Activated CD8-positive, alpha-beta memory T cell treated with anti-CD3 and anti-CD28 coated beads for 24 hours (primary cell): Measurements from ENCODE around the gene CYB5A.

Experiments used
- DNase-seq: peaks from one replicate; pipeline ENCODE4 v3.0.0-alpha.2; 2020

The CYB5A gene

DNA sequence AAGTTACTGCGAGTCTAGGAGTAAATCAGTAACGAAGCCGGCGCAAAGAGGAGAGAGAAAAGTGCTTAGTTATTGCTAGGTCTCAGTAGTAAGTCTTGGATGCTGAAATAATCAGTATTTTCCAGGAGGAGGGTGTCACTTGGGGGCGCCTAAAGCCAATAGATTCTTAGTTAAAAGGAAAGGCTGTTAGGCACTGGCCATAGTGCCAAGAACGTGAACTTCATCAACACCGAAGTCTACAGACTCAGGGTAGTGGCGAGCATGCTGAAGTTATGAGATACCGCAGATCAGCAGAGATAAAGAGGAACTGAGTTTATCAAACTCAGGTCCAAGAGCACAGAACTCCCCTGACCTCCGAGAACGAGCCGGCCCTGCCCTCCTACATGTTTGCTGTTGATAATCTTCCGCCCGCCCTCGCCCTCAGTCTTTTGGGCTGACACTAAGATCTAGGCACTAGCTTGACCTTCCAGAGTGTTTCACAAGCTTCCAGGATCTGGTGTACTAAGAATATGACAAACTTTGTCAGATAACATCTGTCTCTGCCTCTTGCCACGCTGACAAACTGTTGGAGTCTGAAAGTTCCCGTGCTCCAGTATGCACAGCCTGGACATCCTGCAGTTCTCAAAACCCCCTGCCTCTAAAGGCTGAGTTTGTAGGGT lies 49.2 kb downstream of the CYB5A start:
- no peak for DNase-seq

DNA sequence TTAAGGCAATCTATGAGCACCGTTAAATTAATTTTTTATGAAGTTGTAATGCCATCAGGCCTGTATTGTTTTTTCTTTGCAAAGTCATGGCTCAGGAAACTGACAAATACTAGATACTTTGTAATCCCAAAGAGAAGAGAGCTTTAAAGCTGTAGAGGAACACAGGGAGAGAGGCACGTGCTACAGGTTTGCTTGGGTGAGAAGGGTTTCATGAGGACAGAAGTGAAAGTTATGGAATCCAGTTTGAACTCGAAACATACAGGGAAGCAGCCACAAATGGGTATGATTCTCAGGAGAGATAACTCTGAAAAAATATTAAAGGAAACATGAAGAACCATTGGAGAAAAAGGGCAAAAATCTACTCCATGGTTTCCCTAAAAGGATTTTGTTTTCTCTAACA lies 49.8 kb downstream of the CYB5A start:
- no peak for DNase-seq

DNA sequence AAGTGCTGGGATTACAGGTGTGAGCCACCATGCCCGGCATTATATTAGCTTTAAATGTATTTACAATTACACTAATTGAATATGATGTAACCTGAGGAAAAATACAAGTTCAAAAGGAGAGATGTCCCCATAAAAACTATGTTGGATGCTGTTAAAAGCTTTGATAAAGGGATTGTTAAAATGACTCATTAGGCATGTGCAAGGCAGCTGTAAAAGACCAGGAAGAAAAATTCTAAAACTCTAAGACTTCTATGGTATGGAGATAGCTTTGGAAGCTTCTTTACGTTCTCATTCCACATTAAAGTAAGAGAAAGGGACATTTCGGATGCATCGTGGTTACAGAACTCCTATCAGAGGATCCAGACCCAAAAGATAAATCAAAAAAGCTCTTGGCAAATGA lies 50.3 kb downstream of the CYB5A start:
- DNase-seq: no peak

DNA sequence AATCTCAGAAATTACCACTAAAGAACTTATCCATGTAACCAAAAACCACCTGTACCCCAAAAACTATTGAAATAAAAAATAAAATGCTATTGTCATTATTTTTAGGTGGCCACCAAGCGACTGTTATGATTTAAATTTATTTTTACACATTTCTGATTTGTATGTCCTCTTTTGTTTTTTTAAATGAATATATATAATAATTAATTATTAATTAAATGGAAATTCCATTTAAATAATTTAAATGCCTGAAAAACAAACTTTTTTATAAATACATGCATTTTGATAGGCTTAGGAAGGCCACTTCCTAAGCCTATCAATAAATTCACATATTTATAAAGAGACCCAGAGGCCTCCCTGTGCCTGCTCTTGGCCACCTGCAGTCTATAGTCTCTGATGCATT lies 52.2 kb downstream of the CYB5A start:
- no peak for DNase-seq

- no peak for DNase-seq
Observed at GRCh38 chr18:74234326-74235171, 57.2 kb downstream of the CYB5A start.

DNA sequence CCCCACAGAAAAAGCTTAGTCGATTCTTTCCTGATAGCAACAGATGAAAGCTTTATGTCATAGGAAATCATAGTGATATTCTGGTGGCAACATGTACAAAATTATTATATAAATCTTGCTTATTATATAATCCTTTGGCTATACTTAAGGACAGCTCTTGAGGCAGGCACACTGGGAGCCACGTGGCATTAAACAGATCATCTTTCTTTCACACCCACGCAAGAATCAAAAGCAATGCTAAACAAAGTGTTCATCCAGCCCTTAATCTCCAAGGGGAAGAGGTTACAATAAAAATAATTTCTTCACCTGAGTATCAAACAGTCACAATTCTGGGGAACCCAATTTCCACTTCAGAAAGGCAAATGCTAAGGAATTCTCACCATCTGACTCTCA lies 57.8 kb downstream of the CYB5A start:
- no peak for DNase-seq

GRCh38 chr18:74230922-74231714 lies 60.6 kb downstream of the CYB5A start:
- DNase-seq: no peak

DNA sequence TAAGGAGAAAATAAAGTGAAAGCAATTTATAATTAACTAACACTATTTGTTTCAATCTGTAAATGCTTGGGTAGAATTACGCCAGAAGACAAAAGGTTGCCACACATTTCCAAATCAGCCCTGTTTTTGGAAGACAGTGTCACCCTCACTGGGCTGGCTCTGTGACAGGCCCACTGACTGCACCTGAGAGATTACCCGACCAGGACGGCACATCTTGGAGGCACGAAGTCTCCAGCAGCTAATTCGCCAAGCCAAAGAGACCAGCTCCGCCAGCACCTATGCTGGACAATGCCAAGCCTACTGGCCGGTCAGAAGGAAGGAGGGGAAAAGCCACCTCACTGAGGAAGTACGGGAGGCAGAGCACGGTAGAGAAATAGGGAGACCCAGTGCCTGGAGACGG lies 61.9 kb downstream of the CYB5A start:
- DNase-seq: no peak

DNA sequence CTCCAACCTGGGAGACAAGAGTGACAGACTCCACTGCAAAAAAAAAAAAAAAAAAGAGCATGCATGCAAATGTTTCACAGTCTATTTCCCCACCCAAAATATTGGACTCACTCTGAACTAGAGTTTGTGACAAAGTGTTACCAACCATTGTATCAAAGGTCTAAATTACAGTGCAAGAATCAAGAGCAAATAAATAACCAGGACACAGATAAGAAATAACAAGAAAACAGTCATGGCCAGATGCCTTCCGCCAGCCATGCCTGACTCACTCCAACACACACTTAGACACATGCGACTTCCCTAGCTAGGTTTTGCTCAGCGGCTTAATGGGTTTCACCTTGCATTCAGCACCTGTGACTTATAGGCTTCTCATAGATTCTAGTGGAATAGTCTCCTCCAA lies 62.8 kb downstream of the CYB5A start:
- no peak for DNase-seq

DNA sequence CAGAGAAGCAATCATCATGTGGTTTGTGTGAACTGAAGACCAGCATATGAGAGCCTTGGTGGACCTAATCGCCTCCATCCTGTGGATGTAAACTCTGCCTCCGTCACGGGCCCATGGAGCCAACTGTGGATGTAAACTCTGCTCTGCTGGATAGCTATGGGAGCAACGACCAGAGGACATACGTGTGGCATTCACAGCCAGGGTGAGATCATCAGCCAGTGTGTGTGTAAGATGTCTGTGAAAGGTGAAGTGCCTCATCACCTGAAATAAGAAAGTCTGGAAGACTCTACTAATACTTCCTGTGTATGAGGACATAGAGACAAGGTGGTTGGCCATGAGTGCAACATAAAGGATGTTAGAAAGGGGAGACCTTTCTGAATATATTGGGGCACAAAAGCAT lies 63.5 kb downstream of the CYB5A start:
- DNase-seq: no peak

- DNase-seq: no peak
Observed at GRCh38 chr18:74226666-74227065, 65.1 kb downstream of the CYB5A start.

- DNase-seq: no peak
Observed at GRCh38 chr18:74226156-74226555, 65.6 kb downstream of the CYB5A start.

DNA sequence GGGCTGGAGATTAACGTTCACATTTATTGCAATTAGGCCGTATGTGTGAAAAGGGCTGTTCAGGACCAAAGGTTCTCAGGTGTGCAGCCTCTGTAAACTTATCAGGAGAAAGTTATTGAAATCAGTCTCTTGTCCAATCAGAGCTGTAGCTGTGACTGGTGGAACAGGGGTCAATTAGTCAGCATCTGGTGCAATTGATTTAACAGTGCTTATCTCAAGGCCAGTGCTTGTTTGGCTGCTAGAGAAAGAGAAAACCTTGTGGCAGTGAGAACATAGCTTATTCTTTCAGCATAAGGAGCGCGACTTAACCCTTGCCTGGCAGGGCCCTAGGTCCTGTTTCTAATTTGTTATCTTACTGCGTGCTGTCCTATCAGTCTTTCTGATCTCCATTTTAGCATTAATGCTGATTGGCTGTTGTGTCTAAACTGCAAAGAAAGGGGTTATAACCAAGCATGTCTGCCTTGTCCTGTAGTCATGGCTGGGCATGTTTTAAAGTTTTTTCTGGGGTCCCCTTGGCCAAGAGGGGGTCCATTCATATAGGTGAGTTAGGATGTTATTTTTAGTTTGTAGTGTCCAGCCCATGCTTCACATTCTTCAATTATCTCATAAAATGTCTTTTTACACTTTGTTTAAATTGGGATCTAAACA lies 66.4 kb downstream of the CYB5A start:
- no peak for DNase-seq

- no peak for DNase-seq
Observed at GRCh38 chr18:74222710-74223494, 68.9 kb downstream of the CYB5A start.

GRCh38 chr18:74221081-74221480 lies 70.7 kb downstream of the CYB5A start:
- no peak for DNase-seq

DNA sequence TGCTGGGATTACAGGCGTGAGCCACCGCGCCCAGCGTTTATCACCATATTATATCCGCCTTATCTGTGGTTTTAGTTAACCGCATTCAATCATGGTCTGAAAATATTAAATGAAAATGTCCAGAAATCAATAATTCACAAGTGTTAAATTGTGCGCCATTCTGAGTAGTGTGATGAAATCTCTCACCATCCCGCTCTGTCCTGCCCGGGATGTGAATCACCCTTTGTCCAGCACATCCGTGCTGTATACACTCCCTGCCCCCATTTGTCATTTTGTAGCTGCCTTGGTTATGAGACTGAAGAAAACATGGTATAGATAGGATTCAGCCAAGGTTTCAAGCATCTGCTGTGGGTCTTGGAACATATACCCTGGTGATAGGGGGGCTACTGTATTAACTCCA lies 72.7 kb downstream of the CYB5A start:
- no peak for DNase-seq

DNA sequence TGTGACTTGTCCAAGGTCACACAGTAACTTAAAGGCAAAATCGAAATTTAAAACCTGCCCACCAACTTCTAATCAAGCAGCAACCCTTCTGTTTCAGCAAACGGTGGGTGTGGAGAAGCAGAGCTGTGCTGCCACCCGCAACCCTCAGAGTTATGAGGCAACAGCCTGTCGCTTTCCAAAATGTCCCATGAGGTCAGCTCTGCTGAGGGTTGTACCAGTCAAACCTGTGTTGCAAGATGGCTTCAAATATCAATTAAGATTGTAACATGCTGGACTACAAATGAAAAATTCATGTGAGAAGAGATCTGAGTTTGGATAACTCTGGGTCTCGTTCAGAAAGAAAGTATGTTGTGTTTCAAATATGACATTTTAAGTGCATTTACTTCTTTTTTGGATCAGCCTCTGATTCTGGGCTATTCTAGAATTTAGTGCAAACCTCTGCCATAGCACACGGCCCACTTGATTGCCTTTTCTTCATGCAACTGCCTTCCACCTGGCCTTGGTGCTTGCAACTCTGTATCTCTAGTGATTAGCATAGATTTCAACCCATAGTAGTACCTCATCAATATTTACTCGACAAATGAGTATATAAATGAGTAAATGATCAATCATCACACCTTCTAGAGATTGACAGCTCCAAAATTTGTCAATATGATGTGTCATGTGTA lies 74.2 kb downstream of the CYB5A start:
- DNase-seq: no peak

DNA sequence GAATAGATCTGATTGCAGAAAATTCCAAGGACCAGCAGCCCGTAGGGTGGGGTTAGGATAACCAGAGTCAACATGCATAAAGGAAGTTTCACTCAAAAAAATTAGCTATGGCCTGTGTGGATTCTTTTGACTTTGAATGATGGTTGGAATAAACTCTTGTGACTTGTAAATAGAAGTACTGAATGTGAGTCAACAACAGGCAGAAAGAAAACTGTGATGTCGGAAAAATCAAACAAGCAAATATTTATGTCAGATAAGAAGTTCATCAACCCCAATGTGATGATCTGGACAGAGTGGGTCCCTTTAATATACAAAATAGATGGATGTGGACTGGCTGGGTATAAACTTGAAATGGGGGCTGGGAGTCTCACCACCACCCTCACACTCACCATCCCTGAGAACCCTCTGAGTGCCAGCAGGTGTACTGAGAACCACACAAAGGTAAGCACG lies 75.1 kb downstream of the CYB5A start:
- no peak for DNase-seq

DNA sequence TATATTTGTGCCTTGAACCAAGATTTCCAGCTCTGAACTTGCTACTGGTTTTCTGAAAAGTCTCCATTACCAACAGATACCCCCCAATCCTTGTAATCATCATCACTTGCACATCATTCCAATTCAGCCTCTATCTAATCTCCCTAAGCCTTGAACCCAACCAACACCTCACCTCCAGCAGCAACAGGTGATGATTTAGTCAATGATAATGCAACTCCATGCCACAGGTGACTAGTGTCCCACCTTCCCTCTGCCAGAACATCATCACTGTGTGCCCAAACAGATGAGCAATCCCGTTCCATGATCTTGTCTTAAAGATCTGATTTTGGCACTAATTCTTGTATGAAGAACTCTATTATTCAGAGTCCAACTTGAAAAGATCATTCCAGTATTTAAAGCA lies 75.9 kb downstream of the CYB5A start:
- DNase-seq: no peak

DNA sequence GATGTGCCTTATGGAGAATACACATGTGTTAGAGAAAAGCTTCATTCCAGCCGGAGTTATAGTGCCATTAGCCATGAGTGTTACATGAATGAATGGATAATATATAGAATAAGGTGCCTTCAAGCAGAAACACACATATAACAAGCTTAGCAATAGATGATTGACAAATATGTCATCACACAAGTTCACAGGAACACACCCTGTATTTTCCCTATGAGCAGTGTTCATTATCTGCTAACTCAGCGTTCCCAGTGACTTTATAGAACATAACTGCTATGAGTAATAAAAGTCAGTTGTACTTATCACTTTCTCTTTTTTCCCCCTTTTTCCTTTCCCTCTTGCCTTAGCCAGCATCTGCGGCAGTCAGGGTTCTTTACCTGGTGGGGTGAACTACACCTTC lies 78.3 kb downstream of the CYB5A start:
- DNase-seq: no peak

DNA sequence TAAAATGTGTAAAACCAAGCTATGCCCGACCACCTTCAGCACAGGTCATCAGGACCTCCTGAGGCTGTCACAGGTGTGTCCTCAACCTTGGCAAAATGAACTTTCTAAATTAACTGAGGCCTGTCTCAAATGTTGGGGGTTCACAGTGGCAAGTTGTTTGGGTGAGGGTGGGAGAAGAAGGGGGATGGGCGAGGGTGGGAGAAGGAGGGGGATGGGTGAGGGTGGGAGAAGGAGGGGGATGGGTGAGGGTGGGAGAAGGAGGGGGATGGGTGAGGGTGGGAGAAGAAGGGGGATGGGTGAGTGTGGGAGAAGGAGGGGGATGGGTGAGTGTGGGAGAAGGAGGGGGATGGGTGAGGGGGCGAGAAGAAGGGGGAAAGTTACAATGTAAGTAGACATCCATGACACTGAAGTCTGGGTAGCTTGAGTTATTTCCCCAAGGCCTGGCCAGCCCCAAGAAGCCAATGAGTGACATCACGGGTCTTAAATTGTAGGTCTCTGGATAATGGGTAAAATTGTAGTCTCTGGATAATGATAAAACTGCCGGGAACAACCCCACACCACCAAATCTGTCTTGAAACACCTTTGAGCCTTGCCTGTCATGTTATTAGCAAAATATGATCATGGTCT lies 87.1 kb downstream of the CYB5A start:
- no peak for DNase-seq
